NOMO-1 treated with DMSO at 0.1 percent for 48 hours (cell line): ENCODE data around the gene CIITA.

Experiments
- DNase-seq: peaks from one replicate; lab custom pipeline; 2025; ENCODE audit not compliant: unreplicated experiment; lab: John Stamatoyannopoulos, UW

CIITA gene

GRCh38 chr16:10851512-10851911 is 25.5 kb upstream of the CIITA start:
- DNase-seq, result no peak

DNA sequence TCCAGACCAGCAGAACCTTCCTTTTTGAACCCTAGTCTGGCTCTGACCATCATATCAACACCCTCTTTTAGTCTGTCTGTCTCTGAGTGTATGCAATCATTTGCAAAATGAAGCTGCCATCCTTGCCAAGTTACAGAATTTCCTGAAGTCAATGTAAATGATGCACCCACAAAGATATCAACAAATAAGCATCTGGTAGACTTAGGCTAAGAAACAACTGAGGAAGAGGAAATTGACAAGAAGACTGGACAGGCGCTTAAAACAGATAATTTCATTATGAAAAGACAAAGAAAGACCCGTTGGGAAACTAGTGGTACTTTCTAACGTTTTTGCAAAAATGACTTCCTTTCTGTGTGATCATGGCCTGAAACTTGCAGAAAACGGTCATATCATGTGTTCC is 24.7 kb upstream of the CIITA start:
- DNase-seq, result peak; percentile 27

GRCh38 chr16:10852948-10853347 is 24.1 kb upstream of the CIITA start:
- no peak for DNase-seq

DNA sequence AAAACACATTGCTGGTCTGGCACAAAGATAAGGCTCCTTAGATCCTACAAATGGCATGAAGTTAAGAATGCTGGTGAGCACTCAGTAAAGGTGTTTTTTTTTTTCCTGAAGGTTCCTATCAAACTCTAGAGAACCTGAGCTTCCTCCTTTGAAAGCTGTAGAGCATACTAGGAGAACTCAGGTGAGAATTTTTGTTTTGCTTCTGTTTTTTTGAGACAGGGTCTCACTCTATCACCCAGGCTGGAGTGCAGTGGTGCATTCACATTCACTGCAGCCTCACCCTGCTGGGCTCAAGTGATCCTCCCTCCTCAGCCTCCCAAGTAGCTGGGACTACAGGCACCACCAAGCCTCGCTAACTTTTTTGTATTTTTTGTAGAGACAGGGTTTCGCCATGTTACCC is 21.0 kb upstream of the CIITA start:
- DNase-seq, result no peak

DNA sequence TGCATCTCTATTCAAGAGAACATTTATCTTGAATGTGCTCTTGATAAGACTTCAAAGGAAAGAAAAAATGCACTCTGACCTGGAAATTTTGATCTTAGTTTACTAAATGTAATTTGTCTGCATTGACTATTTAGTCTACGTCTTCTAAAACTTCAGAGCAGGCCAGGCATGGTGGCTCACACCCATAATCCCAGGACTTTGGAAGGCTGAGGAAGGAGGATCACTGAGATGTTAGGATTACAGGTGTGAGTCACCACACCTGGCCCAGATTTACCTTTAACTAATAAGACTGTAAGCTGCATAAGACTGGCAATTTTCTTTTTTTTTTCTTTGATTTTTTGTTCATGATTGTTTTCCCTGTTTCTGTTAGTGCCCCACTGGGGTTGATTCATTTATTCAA is 18.8 kb upstream of the CIITA start:
- no peak for DNase-seq

GRCh38 chr16:10859020-10859419 is 18.0 kb upstream of the CIITA start:
- no peak for DNase-seq

DNA sequence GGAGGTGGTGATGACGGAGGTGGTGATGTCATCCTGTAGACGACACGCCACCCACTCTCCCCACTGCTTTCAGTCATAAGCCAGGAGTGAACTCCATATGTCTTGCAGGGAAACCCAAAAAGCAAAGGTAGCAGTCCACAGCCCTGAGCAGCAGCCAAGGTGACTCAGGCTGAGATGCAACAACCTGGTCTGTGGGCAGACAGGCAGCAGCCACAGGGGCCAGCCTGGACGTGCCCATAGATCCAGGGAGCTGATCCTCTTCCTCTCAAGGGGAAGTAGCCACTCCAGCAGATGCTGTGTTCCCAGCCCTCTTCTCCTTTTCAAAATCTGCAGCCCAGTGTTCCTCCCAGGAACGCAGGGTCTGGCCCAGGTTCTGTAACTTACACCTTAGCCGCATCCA is 17.3 kb upstream of the CIITA start:
- DNase-seq, result no peak

- peak; percentile 83 for DNase-seq
Observed at GRCh38 chr16:10862438-10862837, 14.6 kb upstream of the CIITA start.

GRCh38 chr16:10865991-10866966 is 10.7 kb upstream of the CIITA start:
- no peak for DNase-seq

GRCh38 chr16:10867199-10867598 is 9.8 kb upstream of the CIITA start:
- no peak for DNase-seq

GRCh38 chr16:10868104-10868595 is 8.9 kb upstream of the CIITA start:
- DNase-seq, result peak; percentile 78

DNA sequence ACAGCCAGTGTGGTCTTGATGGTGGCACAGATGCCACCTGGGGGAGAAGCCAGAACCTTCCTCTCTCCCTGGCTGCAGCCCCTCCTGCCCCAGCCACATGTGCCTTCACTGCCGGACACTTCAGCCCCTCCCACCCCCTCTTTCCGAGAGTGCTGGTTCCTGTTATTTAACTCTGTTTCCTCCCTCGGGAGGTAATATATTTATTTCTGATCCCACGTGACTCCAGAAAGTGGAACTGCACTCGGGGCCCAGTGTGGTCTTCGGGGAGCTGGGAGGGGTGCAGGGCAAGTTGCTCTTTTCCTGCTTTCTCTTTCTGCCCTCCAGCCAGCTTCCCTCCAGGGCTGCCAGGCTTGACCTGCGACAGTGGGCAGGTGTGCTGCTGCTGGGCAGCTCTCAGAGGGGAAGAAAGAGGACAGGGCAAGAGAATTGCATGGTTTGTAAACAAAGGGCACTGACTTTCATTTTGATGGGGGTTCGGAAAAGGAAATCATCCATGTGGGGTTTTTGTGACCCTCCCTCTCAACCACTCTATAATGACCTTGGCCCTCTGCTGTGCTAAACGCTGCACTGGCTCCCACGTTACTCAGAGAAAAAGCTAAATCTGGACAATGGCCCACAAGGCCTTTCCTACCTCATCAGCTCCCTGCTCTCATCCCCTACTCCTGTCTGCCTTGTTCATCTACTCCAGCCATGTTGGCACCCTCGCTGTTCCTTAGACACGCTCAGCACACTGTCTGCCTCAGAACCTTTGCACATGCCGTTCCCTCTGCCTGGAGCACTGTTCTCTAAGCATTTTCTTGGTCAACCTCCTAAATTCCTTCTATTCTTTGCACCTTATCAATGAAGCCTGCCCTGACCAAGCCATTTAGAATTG is 8.2 kb upstream of the CIITA start:
- peak; percentile 91 for DNase-seq

GRCh38 chr16:10870137-10870776 is 6.7 kb upstream of the CIITA start:
- DNase-seq, result peak; percentile 72

- DNase-seq, result no peak
Observed at GRCh38 chr16:10870808-10871156, 6.2 kb upstream of the CIITA start.

DNA sequence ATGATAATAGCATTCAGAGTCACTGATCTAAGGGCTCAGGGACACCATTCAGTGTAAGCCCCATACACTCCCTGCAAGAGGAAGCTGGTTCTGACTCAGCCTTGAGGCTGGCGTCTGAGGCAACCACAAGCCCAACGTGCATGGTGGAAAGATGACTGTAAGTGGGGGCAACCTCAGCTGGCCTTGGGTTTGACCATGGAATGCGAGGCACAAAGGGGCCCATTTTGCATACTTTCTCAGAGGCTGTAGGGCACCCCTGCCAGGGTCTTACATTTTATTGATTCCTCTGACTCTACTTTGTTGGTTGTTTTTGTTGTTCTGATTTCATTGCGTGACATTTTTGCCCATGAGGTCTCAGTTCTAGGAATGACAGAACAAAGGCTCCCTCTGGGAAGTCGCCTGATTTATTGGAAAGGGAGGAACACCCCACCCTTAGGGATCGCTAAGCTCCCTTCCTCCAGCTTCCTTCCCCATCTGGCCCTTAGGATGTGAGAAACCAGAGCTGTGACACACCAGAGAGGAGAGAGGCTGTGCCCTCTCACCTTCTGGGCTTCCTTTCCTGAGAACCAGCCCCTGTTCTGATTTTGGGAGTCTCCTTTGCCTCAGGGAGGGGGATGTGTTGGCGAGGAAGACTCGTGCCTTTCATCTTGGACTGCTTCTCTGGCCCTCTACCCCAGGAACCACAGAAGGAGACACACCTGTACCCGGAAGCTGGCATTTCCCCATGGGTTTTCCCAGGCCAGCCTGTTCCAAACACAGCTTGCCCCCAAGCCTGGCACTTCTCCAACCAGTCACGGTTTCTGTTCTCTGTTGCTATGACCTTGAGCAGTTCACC is 5.6 kb upstream of the CIITA start:
- DNase-seq, result peak; percentile 88

- DNase-seq, result no peak
Observed at GRCh38 chr16:10876315-10876714, 687 bp upstream of the CIITA start.

DNA sequence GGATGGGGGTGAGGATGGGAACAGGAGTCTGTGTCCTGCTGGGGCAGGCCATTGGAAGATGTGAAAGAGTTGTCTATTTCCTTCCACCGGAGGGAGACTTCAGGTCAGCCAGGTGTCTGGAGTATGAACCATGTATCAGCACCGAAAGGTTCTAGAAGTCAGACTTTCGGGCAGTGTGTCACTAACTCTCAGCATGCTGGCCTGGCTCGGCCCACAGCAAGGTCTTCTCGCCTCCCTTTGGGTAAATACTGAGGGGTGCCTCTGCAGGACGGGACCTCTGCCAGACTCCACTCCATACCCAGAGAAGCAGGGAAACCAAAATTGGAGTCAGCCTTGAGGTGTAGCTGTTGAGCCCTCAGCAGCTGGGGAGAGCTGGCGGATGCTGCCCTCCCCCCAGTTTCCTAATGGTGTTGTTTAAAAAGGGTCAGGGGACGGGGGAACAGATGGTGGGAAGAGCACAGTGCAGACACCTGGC is 507 bp downstream of the CIITA start:
- no peak for DNase-seq

- DNase-seq, result no peak
Observed at GRCh38 chr16:10878328-10878643, 1.3 kb downstream of the CIITA start.

- peak; percentile 67 for DNase-seq
Observed at GRCh38 chr16:10878644-10879501, 1.9 kb downstream of the CIITA start.
